Tibial nerve (tissue), 4 donors: ENCODE results near the gene RBMS3.

Experiments used
- EP300 ChIP-seq, 2 donors: sonication (generic); formaldehyde crosslinking; IDR thresholded peaks; one replicate each; pipeline ENCODE4 v1.6.1; 2017; ENCODE audit warnings: antibody characterized with exemption in 2 of 2, mild to moderate bottlenecking in 1 of 2
- POLR2A ChIP-seq, 2 donors: fragments of 450-650 bp; IDR thresholded peaks; one replicate each; pipeline ENCODE4 v1.6.1; 2017; ENCODE audit warnings: antibody characterized with exemption in 2 of 2, mild to moderate bottlenecking in 2 of 2, moderate library complexity in 2 of 2
- TF ChIP-seq, protein P1 (sequence below), 5 experiments: fragments of 200-600 bp in 3 of 5; fragments of 450-650 bp in 2 of 5; sonication (generic) in 3 of 5; IDR thresholded peaks; one replicate each; pipeline ENCODE4 v1.5.1; 2016 to 2019; ENCODE audit warnings: antibody characterized with exemption in 5 of 5, mild to moderate bottlenecking in 3 of 5, moderate library complexity in 2 of 5

DNA sequence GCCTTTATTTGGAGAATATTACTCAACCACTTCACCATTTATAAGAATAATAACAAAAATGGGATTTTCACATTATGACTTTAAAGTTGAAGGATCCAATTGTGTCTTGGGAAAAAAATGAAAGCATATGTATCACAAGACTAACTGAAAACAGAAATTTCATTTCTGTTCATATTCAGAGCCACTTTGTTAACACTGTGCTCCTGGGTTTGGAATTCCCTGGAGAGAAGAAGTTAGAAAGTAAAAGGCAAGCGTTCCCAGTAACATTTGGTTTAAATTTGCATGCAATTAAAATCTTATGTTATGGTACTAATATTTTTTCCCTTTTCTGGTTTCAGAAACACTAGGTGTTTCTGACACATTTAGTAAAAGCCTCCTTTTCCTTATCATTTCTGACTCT, 230.8 kb downstream of the RBMS3 start:
- TF ChIP-seq, protein P1, sequence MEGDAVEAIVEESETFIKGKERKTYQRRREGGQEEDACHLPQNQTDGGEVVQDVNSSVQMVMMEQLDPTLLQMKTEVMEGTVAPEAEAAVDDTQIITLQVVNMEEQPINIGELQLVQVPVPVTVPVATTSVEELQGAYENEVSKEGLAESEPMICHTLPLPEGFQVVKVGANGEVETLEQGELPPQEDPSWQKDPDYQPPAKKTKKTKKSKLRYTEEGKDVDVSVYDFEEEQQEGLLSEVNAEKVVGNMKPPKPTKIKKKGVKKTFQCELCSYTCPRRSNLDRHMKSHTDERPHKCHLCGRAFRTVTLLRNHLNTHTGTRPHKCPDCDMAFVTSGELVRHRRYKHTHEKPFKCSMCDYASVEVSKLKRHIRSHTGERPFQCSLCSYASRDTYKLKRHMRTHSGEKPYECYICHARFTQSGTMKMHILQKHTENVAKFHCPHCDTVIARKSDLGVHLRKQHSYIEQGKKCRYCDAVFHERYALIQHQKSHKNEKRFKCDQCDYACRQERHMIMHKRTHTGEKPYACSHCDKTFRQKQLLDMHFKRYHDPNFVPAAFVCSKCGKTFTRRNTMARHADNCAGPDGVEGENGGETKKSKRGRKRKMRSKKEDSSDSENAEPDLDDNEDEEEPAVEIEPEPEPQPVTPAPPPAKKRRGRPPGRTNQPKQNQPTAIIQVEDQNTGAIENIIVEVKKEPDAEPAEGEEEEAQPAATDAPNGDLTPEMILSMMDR (IDR thresholded peaks at IDR 0.05), result no peak
- no peak for TF ChIP-seq EP300 (IDR thresholded peaks at IDR 0.05)
- no peak for TF ChIP-seq POLR2A (IDR thresholded peaks at IDR 0.05)
